ENCODE measurements around the gene GAL3ST2.
"Not testable (repeated sequence)": the region's sequence is repeated elsewhere in the genome, so short reads cannot be mapped to it uniquely, and the experiment has no call there.

The GAL3ST2 gene

GRCh38 chr2:241746084-241746483, 30.5 kb upstream of the GAL3ST2 start:
- no peak for DNase-seq (ENCODE audit: low spot score)

GRCh38 chr2:241748468-241749256, 28.0 kb upstream of the GAL3ST2 start:
- no peak for DNase-seq (ENCODE audit: low spot score)

GRCh38 chr2:241750076-241750840, 26.4 kb upstream of the GAL3ST2 start:
- no peak for DNase-seq (ENCODE audit: low spot score)

- no peak for DNase-seq (ENCODE audit: low spot score)
These were observed 25.5 kb upstream of the GAL3ST2 start for GRCh38 chr2:241751152-241751551.

GRCh38 chr2:241751776-241752175, 24.8 kb upstream of the GAL3ST2 start:
- DNase-seq (ENCODE audit: low spot score): no peak

- no peak for DNase-seq (ENCODE audit: low spot score)
These were observed 24.4 kb upstream of the GAL3ST2 start for GRCh38 chr2:241752253-241752652.

GRCh38 chr2:241752689-241753276, 23.8 kb upstream of the GAL3ST2 start:
- DNase-seq (ENCODE audit: low spot score): no peak

GRCh38 chr2:241753493-241753892, 23.1 kb upstream of the GAL3ST2 start:
- DNase-seq (ENCODE audit: low spot score): no peak

GRCh38 chr2:241754042-241754441, 22.6 kb upstream of the GAL3ST2 start:
- no peak for DNase-seq (ENCODE audit: low spot score)

- DNase-seq (ENCODE audit: low spot score): no peak
These were observed 21.5 kb upstream of the GAL3ST2 start for GRCh38 chr2:241755166-241755565.

- DNase-seq (ENCODE audit: low spot score): no peak
These were observed 20.8 kb upstream of the GAL3ST2 start for GRCh38 chr2:241755777-241756176.

- no peak for DNase-seq (ENCODE audit: low spot score)
These were observed 17.4 kb upstream of the GAL3ST2 start for GRCh38 chr2:241759067-241759807.

GRCh38 chr2:241759893-241760292, 16.7 kb upstream of the GAL3ST2 start:
- DNase-seq (ENCODE audit: low spot score): not testable (repeated sequence)

GRCh38 chr2:241760301-241760771, 16.3 kb upstream of the GAL3ST2 start:
- DNase-seq (ENCODE audit: low spot score): no peak

- no peak for DNase-seq (ENCODE audit: low spot score)
These were observed 14.2 kb upstream of the GAL3ST2 start for GRCh38 chr2:241762321-241762932.

GRCh38 chr2:241762933-241763369, 13.7 kb upstream of the GAL3ST2 start:
- no peak for DNase-seq (ENCODE audit: low spot score)

- no peak for DNase-seq (ENCODE audit: low spot score)
These were observed 12.9 kb upstream of the GAL3ST2 start for GRCh38 chr2:241763551-241764274.

- DNase-seq (ENCODE audit: low spot score): no peak
These were observed 12.1 kb upstream of the GAL3ST2 start for GRCh38 chr2:241764275-241765241.

All from SK-N-DZ (cell line).